Stimulated activated CD8-positive, alpha-beta memory T cell treated with anti-CD3 and anti-CD28 coated beads, Interleukin-4, amount 100 ng/mL, for 1 hour (primary cell): ENCODE results near the gene SCRN2.

Source experiments
- DNase-seq, 2 donors: peaks; one replicate each; pipeline ENCODE4 v3.0.0-alpha.2; 2020; ENCODE audit warnings: low read depth in 2 of 2, low spot score in 1 of 2

The SCRN2 gene

GRCh38 chr17:47846716-47847340 is 5.8 kb upstream of the SCRN2 start:
- DNase-seq: no peak

GRCh38 chr17:47845716-47846075 is 4.6 kb upstream of the SCRN2 start:
- no peak for DNase-seq

- no peak for DNase-seq
Observed at GRCh38 chr17:47844814-47845715, 4.0 kb upstream of the SCRN2 start.

- DNase-seq: no peak
Observed at GRCh38 chr17:47844227-47844626, 3.2 kb upstream of the SCRN2 start.

- no peak for DNase-seq
Observed at GRCh38 chr17:47843391-47843730, 2.3 kb upstream of the SCRN2 start.

GRCh38 chr17:47841488-47842291 is 617 bp upstream of the SCRN2 start:
- DNase-seq: no peak

- no peak for DNase-seq
Observed at GRCh38 chr17:47840001-47840741, 902 bp downstream of the SCRN2 start.

- DNase-seq: no peak
Observed at GRCh38 chr17:47839071-47839470, 2.0 kb downstream of the SCRN2 start.

GRCh38 chr17:47838636-47839035 is 2.4 kb downstream of the SCRN2 start:
- DNase-seq: no peak

GRCh38 chr17:47837401-47838039 is 3.6 kb downstream of the SCRN2 start:
- no peak for DNase-seq

- DNase-seq: no peak
Observed at GRCh38 chr17:47836601-47837000, 4.5 kb downstream of the SCRN2 start.

GRCh38 chr17:47834756-47835155 is 6.3 kb downstream of the SCRN2 start:
- no peak for DNase-seq

- DNase-seq: no peak
Observed at GRCh38 chr17:47831934-47832327, 9.1 kb downstream of the SCRN2 start.

GRCh38 chr17:47831003-47831933 is 9.8 kb downstream of the SCRN2 start, which contains the start of the genes LRRC46 and MRPL10:
LRRC46 (plus strand) TSS chr17:47831670; CDS start chr17:47831990, 320 bp downstream.
MRPL10 (minus strand) TSS chr17:47831541; CDS start chr17:47831511, 30 bp downstream.
- DNase-seq: peak; percentile 75 to 86

GRCh38 chr17:47830396-47831002 is 10.6 kb downstream of the SCRN2 start:
- no peak for DNase-seq

- DNase-seq: no peak
Observed at GRCh38 chr17:47829870-47830269, 11.2 kb downstream of the SCRN2 start.

GRCh38 chr17:47823519-47823918 is 17.6 kb downstream of the SCRN2 start:
- no peak for DNase-seq

- no peak for DNase-seq
Observed at GRCh38 chr17:47822785-47823184, 18.3 kb downstream of the SCRN2 start.
